HG03175 (cell line): Measurements from ENCODE around the gene NAXD.
"Not testable (repeated sequence)": the region's sequence is repeated elsewhere in the genome, so short reads cannot be mapped to it uniquely, and the experiment has no call there.

Source experiments
- ATAC-seq: cut with Tn5 transposase; IDR thresholded peaks from one replicate; pipeline ENCODE4 v1.9.1; 2021; ENCODE audit warnings: mild to moderate bottlenecking, moderate library complexity; ENCODE audit not compliant: unreplicated experiment

The NAXD gene

DNA sequence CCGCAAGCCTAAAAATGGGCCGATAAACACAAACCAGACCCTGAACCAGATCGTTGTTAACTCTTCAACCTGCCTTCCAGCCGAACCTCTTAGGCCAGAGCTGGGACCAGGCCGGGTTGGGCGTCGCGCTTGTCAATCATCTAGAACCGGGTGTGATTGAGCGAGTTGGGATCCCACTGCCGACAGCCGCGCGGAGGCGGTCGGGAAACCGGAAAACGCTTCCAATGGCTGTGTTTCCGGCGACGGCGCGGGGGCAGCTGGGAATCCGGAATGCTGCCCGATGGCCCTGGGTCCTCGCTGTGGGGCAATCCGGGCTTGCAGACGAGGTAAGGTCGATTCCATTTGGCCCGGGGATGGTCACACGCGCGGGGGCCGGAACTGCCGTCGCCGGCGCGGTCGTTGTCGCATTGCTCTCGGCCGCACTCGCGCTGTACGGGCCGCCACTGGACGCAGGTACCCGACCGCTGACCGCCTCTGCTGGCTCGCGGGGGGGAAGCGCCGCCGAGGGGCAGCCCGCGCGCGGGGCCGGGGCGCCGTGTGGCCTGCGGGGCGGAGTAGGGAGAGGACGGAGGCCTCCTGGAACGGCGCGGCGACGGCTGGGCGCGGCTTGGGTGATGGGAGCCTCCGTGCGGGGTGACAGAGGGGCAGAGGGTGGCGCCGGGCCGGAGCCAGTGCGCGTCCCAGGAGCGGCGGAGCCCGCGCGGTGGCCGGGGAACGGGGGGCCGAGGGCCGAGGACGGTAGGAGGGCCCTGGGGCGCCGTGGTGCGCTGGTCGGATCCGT lies at the start of gene NAXD:
NAXD (plus strand) TSS at position 224 of the 781 bp plus-strand sequence; CDS start at position 281, 57 bp downstream.
- peak; percentile 78 for ATAC-seq

- no peak for ATAC-seq
Measured at GRCh38 chr13:110566171-110566570, 49.2 kb upstream of the NAXD start.

- no peak for ATAC-seq
Measured at GRCh38 chr13:110568612-110569011, 46.7 kb upstream of the NAXD start.

DNA sequence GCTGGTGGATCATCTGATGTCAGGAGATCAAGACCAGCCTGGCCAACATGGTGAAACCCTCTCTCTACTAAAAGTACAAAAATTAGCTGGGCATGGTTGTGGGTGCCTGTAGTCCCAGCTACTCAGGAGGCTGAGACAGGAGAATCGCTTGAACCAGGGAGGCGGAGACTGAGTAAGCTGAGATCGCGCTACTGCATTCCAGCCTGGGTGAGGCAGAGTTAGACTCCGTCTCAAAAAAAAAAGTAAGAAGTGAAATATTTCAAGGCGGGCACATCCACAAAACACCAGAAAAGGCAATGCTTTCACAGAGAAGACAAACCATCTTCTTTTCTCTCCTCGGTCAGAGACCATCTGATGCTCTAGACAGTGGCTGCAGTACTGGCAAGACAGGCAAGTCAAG lies 45.4 kb upstream of the NAXD start:
- not testable (repeated sequence) for ATAC-seq

DNA sequence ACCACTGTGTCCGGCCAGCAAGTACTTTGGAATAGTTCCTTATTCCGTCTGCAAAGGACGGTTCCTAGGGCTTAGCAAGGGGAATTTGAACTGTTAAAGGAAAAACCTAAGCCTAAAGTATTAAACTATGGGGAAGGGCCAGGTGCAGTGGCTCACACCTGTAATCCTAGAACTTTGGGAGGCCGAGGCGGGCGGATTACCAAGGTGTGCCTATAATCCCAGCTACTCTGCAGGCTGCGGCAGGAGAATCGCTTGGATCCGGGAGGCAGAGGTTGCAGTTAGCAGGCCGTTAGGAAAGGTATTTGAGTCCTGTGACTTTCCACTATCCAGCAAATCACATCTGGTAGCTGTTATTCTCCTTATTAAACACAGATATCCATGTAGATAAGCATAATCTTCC lies 44.5 kb upstream of the NAXD start:
- no peak for ATAC-seq

DNA sequence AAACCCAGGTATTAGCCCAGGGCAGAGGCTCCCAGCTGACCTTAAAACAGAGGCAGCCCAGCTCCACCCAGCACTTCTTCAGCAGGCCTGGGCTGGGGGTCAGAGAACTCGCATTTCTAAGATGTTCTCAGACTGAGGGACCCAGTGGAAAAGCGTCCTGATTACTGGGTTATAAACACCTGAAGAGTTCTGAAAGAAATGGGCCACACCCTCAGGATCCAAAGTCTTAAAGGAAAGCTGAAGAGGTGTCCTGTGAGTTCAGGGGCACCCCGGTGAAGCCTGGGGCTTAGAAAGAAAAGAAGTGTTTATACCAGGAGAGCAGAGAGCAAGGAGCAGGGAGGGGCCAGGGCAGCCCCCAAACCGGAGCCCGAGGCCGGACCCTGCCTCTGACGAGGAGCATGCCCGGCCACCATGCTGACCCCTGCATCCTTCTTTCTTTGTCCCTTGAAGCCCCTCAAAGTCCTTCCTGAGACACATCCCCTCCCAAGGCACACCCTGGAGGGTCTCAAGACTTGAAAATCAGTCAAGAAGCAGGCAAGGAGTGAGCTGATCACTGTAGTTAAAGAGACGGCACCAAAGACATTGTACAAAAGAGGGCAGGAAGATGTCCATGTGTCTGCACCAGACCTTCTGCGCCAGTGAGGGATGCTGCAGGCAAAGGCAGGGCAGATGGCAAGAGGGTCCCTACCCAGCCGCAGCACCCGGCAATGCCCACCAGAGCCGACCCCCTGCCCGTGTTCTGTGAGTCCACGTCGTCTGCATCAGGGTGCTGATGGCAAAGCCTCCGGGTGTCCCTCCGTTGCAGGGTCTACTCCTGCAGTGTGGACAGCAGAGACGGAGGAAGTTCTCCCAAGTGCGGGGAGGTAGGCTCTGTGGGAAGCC lies 43.2 kb upstream of the NAXD start:
- ATAC-seq, result peak; percentile 1

DNA sequence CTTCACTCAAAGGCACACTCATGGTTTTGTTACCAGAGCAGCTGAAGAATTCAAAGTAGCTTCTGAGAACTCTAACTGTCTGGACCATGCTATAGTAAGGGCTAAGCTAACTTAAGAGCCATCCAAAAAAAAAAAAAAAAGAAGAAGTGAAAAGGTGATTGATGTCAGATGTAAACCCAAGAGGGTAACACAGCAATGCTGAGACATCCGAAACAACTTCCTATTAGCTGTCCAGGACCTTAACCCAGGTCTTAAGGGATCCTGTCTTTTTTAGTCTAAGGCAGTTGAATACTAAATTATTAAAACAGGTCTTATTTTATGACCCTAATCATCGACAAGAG lies 42.6 kb upstream of the NAXD start:
- peak; percentile 56 for ATAC-seq

- ATAC-seq, result no peak
Measured at GRCh38 chr13:110574161-110574560, 41.2 kb upstream of the NAXD start.

GRCh38 chr13:110575322-110576069 lies 39.8 kb upstream of the NAXD start:
- peak; percentile 71 for ATAC-seq

GRCh38 chr13:110576070-110576394 lies 39.3 kb upstream of the NAXD start:
- no peak for ATAC-seq

DNA sequence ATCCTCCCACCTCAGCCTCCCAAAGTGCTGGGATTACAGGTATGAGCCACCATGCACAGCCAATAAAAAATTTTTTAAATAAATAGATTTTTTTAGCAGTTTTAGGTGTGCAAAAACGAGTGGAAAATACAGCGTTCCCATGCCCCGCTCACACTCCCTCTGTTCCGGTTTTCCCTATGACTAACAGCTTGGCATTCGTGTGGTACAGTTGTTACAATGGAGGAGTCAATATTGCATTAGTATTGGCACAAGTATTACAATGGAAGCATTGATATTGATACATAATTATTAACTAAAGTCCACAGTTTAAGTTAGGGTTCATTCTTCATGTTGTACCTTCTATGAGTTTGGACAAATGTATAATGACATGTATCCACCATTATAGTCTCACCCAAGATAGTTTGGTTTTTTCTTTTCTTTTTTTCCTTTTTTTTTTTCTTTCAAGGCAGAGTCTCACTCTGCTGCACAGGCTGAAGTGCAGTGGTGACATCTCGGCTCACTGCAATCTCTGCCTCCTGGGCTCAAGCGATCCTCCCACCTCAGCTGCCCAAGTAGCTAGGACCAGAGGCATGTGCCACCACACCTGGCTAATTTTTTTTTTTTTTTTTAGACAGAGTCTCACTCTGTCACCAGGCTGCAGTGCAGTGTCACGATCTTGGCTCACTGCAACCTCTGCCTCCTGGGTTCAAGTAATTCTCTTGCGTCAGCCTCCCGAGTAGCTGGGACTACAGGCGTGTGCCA lies 38.4 kb upstream of the NAXD start:
- no peak for ATAC-seq

GRCh38 chr13:110578363-110578762 lies 37.0 kb upstream of the NAXD start:
- ATAC-seq, result no peak

DNA sequence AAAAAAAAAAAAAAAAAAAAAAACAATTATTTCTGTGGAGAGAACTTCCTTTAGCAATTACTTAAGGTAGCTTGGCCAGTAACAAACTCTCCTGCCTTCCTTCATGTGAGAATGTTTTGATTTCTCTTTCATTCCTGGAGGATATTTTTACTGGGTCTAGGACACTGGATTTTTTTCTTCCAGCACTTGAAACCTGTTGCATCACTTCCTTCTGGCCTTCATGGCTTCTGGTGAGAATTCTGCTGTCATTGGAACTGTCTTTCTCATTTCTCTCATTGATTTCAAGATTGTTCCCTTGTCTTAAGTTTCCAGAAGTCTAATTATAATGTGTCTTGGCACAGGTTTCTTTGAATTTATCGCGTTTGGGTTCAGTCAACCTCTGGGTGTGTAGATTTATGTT lies 34.5 kb upstream of the NAXD start:
- ATAC-seq, result no peak

GRCh38 chr13:110581506-110582185 lies 33.7 kb upstream of the NAXD start:
- ATAC-seq, result no peak

DNA sequence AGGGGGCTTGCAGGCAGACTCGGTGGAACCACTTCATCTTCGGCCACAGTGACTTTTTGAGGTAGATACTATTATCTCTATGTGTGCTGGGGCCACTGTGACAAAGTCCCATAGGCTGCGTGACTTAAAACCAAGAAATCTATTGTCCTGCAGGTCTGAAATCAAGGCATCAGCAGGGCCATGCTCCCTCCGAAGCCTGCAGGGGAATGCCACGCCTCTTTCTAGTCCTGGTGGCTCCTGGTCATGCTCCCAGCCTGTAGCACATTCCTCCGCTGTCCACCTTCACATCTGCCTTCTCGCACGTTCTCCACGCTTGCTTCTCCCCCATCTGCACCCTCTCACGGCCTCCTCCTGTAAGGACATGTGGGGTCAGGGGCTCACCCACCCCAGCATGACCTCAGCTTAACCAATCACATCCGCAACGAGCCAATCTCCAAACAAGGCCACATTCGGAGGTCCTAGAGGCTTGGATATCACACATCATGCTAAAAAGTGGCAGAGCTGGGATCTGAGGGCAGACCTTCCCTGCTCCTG lies 32.9 kb upstream of the NAXD start:
- ATAC-seq, result no peak

DNA sequence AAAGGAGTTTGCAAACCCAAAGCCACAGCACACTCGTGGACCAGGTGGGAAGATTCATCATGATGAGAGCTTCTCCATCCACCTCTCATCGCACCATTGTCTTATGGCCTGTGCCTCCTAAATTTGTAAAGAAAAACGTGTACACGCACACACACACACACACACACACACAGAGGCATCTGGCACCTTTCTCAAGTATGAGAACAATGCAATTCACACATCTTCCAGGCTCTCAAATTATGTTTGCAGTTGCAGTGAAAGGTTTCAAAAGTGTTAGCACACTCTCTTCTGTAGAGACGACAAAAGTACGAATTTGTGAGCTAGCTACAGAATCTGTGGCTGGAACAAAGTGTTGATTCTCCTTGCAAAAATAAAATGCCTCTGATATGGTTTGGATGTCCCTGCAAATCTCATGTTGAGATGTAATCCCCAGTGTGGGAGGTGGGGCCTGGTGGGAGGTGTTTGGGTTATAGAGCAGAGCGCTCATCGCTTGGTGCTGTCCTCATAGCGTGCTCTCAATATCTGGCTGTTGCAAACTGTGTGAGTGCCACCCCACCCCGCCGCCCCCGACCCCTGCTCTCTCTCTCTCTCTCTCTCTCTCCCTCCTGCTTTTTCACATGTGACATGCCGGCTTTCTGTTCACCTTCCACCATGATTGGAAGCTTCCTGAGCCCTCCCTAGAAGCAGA lies 32.0 kb upstream of the NAXD start:
- ATAC-seq, result no peak

GRCh38 chr13:110589793-110590390 lies 25.5 kb upstream of the NAXD start:
- ATAC-seq, result no peak

- ATAC-seq, result no peak
Measured at GRCh38 chr13:110590577-110590976, 24.8 kb upstream of the NAXD start.

- ATAC-seq, result no peak
Measured at GRCh38 chr13:110592665-110593064, 22.7 kb upstream of the NAXD start.
